GM12864 (cell line): ENCODE results near the gene ANKS1B.

ENCODE experiments used
- DNase-seq: peaks from one replicate; pipeline ENCODE4 v3.0.0-alpha.2; 2011; ENCODE audit warnings: low read depth
- H3K4me3 ChIP-seq: 2 replicates; pipeline ENCODE4 v1.5.1; 2011; ENCODE audit warnings: mild to moderate bottlenecking, low read depth, low read length, control low read depth
- CTCF ChIP-seq: IDR thresholded peaks from 2 replicates; pipeline ENCODE4 v1.5.1; 2011; ENCODE audit warnings: low read depth, mild to moderate bottlenecking, moderate library complexity, low read length, control low read depth, inconsistent platforms; ENCODE audit errors: missing control alignments

The ANKS1B gene

GRCh38 chr12:98799146-98799810 is 1185.5 kb downstream of the ANKS1B start:
- no peak for TF ChIP-seq CTCF
- no peak for DNase-seq

DNA sequence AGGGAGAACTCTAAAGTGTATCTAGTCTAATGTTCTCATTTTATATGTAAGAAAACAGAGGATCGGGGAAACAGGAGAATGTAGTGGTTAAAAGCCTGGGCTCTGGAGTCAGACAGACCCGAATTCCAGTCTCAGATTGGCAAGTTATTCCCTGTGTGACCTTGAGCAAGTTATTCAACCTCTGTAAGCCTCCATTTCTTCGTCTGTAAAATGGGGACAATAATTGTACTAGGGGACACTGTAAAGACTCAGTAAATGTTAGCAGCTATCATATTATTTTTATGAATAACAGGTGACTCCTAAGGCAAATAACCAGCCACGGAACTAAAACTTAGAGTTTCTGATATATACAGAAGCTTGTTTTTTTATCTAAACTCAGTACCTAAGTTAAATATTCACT is 1187.5 kb downstream of the ANKS1B start:
- no peak for DNase-seq
- no peak overlapping the region for H3K4me3 ChIP-seq
- no peak for TF ChIP-seq CTCF

More at GRCh38 chr12:98799146-98799810, 1185.5 kb downstream of the ANKS1B start:
- no peak overlapping the region for H3K4me3 ChIP-seq

DNA sequence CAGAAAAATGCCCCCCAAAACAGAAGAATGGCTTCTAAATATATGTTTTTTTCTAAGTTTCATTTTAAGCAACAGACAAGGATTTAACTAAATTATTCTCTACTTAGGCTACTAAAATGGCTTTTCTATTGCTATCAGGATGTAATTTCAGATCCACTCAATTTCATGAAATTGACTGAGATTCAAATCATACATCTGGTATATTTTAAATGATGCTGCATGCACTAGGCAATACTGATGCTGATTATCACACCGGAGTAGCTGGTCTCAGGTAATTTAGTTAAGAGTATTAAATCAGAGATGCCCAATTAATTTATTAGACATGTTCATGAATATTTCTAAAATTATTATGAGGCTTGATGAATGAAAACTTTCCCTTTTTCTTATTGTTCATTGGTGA is 1188.0 kb downstream of the ANKS1B start:
- DNase-seq, result no peak
- TF ChIP-seq CTCF, result no peak
- no peak overlapping the region for H3K4me3 ChIP-seq

GRCh38 chr12:98793121-98793520 is 1191.6 kb downstream of the ANKS1B start:
- TF ChIP-seq CTCF, result no peak
- DNase-seq, result no peak
- no peak overlapping the region for H3K4me3 ChIP-seq

DNA sequence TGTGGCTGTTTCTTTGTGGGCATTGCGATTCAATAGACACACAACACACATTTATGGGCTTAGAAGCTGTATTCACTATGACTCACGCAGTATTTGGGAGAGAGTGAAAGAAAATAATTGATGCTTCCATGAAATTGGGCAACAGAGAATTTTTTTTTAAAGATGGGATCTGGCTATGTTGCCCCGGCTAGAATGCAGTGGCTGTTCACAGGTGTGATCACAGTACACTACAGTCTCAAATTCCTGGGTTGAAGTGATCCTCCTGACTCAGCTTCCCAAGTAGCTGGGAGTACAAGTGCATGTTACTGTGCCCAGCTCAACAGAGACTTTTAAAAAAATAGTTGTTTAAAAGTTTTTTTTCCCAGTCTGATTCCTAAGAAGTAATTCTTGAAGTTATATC is 1193.3 kb downstream of the ANKS1B start:
- TF ChIP-seq CTCF, result no peak
- DNase-seq, result no peak
- H3K4me3 ChIP-seq, result no peak overlapping the region

DNA sequence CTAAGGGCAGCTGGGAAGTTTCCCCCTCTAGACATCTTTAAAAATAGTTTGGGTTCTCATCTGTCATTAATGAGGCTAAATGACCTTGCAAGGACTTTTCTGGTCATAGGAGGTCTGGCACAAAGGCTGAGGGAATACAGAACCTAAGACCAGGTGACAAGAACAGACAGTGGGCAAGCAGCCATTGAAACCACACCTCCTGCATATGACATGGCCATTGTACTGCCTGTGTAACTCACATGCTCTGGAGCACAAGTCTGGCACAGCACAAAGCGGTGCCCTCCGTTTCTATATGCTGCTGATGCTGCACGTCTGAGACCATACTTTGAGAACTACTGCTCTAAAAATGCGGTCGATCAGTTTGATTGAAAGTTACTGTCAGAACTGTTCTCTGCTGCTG is 1196.3 kb downstream of the ANKS1B start:
- no peak for DNase-seq
- TF ChIP-seq CTCF, result no peak
- H3K4me3 ChIP-seq, result no peak overlapping the region

DNA sequence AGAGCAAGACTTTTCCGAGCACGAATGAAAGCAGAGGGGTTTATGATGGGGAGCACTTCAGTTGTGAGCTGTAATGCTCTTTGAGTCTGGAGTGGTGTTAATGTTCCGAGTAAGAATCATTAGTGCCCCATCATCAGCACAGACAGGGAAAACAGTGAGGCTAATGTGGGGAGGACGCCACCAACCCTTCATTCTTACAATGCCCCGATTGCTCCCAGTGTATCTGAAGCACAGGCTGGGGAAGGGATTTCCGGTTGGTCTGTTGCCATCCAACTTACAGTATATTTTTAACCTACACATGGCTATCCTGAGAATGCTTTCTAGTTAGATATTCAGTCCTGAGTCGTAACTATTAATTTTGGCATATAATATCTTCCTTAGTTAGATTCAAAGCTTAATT is 1198.1 kb downstream of the ANKS1B start:
- H3K4me3 ChIP-seq, result no peak overlapping the region
- DNase-seq, result no peak
- TF ChIP-seq CTCF, result no peak
